ENCODE measurements around the gene TRIM45. TPM values are rescaled to one million over a fixed set of nuclear protein-coding genes. Genes with fewer than 3 reads are reported as not detected.

The TRIM45 gene
- 0.87 to 1.7 TPM (median 1.4 TPM) in 5 replicates for total RNA-seq (2022; extraction: Qiagen RNA extraction; ENCODE audit: low read depth)

GRCh38 chr1:117121589-117122329, at the start of gene TRIM45:
Gene TRIM45 (minus strand): TSS chr1:117121749. CDS start chr1:117121201, 548 bp downstream.

Other genes with a start within 250 kb of the TRIM45 start
- 9.9 to 17.4 TPM (median 16.5 TPM) in 5 replicates for gene PTGFRN, start 211.8 kb downstream of the TRIM45 start, total RNA-seq (2022; extraction: Qiagen RNA extraction; ENCODE audit: low read depth)
- 0.13 to 0.43 TPM (median 0.24 TPM) in 5 replicates for gene CD101, start 120.0 kb downstream of the TRIM45 start, total RNA-seq (2022; extraction: Qiagen RNA extraction; ENCODE audit: low read depth)
- gene TTF2, start 61.4 kb downstream of the TRIM45 start, total RNA-seq (2022; extraction: Qiagen RNA extraction; ENCODE audit: low read depth), result 18.1 to 26.7 TPM (median 22.2 TPM) in 5 replicates
- 0.06 to 0.11 TPM (median 0.07 TPM) in 3 of 5 replicates, not detected in the others for gene VTCN1, start 89.2 kb upstream of the TRIM45 start, total RNA-seq (2022; extraction: Qiagen RNA extraction; ENCODE audit: low read depth)
- gene MAN1A2, start 245.7 kb upstream of the TRIM45 start, total RNA-seq (2022; extraction: Qiagen RNA extraction; ENCODE audit: low read depth), result 4.6 to 8.8 TPM (median 7.2 TPM) in 5 replicates